Liver (tissue), 3 donors: Measurements from ENCODE around the gene B3GNT5.

Source experiments
- GABPA ChIP-seq, 2 donors: IDR thresholded peaks in 1 of 2; conservative IDR thresholded peaks in 1 of 2; 2 replicates each; pipeline ENCODE4 v1.6.1; 2016; ENCODE audit warnings: antibody characterized with exemption in 2 of 2, mild to moderate bottlenecking in 1 of 2, moderate library complexity in 1 of 2
- HNF4A ChIP-seq, 2 donors: conservative IDR thresholded peaks; 2 replicates each; pipeline ENCODE4 v1.6.1; 2016; ENCODE audit warnings: antibody characterized with exemption in 2 of 2, mild to moderate bottlenecking in 2 of 2
- JUND ChIP-seq, 2 donors: IDR thresholded peaks; 2 replicates each; pipeline ENCODE4 v1.6.1; 2016; ENCODE audit warnings: antibody characterized with exemption in 2 of 2
- RXRA ChIP-seq, 2 donors: IDR thresholded peaks; 2 replicates each; pipeline ENCODE4 v1.6.1; 2017 to 2018; ENCODE audit warnings: antibody characterized with exemption in 2 of 2, mild to moderate bottlenecking in 1 of 2
- SP1 ChIP-seq: IDR thresholded peaks from 2 replicates; pipeline ENCODE4 v1.6.1; 2018; ENCODE audit warnings: antibody characterized with exemption, mild to moderate bottlenecking
- TAF1 ChIP-seq: conservative IDR thresholded peaks from 2 replicates; pipeline ENCODE4 v1.6.1; 2016; ENCODE audit warnings: antibody characterized with exemption, mild to moderate bottlenecking
- TF ChIP-seq, protein P1 (sequence below): fragments of 150-350 bp; IDR thresholded peaks from 2 replicates; pipeline ENCODE4 v1.5.1; 2017; ENCODE audit warnings: improper control_type of control experiment, low read depth, low read length; ENCODE audit not compliant: missing input control
- TF ChIP-seq, protein P2 (sequence below): IDR thresholded peaks from 2 replicates; pipeline ENCODE4 v1.6.1; 2016; ENCODE audit warnings: antibody characterized with exemption
- donor health status: healthy.
- donor health status: healthy.

DNA sequence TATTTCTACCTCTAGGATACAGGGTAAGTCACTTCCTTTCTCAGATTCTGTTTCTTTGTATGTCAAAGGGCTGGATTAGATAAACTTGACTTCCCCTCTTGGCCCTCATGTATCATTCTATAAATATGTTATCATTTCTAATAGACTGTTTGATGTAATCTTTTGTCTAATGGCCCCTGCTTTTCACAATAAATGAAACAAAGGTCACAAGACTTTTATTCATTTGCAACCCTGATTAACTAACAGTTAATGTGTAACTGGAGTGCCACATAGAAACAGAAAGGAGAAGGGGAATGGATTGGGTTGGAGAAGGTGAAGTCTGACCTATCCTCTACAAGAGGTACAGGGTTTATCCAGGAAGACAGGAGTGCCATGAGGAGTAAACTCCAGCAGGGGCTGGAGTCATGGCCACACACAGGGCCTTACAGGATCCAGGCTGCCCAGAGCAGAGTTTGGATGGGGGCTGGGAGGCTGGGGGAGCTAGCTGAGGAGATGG lies 8.0 kb upstream of the B3GNT5 start:
- no peak for TF ChIP-seq TAF1
- TF ChIP-seq, protein P1, sequence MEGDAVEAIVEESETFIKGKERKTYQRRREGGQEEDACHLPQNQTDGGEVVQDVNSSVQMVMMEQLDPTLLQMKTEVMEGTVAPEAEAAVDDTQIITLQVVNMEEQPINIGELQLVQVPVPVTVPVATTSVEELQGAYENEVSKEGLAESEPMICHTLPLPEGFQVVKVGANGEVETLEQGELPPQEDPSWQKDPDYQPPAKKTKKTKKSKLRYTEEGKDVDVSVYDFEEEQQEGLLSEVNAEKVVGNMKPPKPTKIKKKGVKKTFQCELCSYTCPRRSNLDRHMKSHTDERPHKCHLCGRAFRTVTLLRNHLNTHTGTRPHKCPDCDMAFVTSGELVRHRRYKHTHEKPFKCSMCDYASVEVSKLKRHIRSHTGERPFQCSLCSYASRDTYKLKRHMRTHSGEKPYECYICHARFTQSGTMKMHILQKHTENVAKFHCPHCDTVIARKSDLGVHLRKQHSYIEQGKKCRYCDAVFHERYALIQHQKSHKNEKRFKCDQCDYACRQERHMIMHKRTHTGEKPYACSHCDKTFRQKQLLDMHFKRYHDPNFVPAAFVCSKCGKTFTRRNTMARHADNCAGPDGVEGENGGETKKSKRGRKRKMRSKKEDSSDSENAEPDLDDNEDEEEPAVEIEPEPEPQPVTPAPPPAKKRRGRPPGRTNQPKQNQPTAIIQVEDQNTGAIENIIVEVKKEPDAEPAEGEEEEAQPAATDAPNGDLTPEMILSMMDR = no peak
- TF ChIP-seq GABPA (IDR thresholded peaks at IDR 0.05 in 1 of 2, conservative IDR thresholded peaks at IDR 0.05 in 1 of 2) = no peak
- TF ChIP-seq JUND (IDR thresholded peaks at IDR 0.05) = no peak
- TF ChIP-seq, protein P2, sequence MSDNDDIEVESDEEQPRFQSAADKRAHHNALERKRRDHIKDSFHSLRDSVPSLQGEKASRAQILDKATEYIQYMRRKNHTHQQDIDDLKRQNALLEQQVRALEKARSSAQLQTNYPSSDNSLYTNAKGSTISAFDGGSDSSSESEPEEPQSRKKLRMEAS = no peak
- TF ChIP-seq HNF4A (conservative IDR thresholded peaks at IDR 0.05) = peak; percentile 50 to 64
- peak; percentile 34 to 48 for TF ChIP-seq RXRA (IDR thresholded peaks at IDR 0.05)
- TF ChIP-seq SP1 = peak; percentile 68
